Measurements from ENCODE around the gene VPS72.

Gene VPS72

GRCh38 chr1:151145304-151146071 is 44.5 kb downstream of the VPS72 start:
- in situ Hi-C loops (cut with HindIII; ENCODE audit: low sequenced_read_pairs): no loop called here

DNA sequence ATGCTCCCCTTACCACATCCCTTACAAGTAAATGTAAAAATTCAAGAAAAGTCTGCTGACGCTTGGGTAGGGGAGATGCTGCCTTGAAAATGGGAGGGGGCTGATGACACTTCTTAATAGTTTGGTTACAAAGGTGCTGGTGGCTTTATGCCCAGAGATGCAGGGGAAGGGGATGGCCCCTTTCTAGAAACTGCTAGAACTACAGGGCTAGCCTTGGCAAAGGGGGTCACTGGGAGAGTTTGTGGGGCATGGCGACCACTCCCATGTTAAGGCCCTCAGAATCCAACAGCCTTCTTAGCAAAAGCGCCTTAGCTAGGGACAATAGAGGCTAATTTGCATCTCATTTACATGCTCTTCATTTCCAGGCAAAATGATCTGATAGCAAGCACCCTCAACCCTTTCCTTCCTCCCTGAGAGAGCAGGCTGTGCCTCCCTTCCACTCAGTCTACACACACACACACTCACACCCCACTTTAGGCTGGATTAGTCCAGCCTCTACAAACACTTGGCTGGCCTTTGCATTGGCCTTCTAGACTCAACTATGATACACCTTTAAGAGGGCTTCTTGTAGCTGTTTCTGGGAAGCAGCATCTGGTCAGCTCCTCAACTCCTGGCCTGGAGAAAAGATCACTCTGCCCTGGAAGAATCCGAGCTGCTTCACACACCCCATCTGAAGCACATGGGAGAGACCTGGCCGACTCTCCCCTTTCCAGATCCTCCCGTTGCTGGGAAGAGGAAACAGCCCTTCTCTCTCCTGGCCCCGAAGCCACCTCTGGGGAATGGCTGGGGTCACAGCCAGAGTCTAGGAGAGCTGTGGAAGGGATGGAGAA is 45.3 kb downstream of the VPS72 start:
- in situ Hi-C loops (cut with HindIII; ENCODE audit: low sequenced_read_pairs): no loop called here

DNA sequence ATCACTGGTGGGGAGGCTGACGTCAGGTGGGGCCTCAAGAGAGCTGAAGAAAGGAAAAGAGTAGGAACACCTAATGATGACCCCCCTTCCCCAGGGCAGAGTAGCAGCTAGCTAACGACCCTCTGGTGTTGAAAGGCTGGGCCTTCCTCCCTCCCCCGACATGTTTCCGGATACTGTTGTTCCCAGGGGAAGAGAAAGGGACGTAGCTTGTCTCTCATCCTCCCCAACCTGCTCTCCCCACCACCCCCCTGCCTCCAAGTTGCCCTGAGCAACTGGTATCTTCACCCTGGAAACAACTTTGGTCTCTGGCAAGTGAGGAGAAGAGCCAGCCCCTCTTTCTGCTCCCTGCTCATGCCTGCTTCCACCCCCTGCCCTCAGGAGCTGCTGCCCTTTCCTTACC is 46.0 kb downstream of the VPS72 start:
- in situ Hi-C loops (cut with HindIII; ENCODE audit: low sequenced_read_pairs): no loop called here

- in situ Hi-C loops (cut with HindIII; ENCODE audit: low sequenced_read_pairs): no loop called here
Measured at GRCh38 chr1:151143057-151143435, 47.0 kb downstream of the VPS72 start.

DNA sequence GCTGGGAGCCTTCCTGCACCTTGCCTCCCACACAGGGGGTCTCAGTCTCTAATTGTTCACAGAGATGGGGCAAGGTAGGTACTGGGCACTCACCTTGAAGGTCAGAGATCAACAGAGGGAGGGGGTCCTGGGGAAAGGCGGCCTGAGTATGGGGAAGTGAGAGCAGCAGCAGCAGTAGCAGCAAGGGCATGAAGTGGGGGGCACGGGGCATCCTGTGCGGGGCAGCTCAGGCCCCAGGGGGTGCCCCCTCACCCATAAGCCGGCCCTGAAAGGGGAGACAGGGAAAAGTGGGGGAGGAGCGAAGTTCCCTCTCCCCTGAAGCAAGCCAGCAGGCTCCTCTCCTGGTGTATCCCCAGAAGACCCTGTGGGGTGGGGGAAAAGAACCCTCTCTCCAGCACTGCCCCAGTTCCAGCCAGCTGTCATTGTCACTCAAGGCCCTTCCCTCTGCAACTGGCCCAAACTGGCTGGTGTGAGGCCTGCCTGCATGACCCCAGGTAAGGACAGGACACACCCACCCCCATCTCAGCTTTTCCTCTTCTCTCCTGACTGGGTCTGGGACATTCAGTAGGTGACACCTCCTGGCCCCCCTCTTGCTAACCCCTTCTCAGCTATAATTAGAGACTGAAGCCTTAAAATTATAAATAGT is 47.5 kb downstream of the VPS72 start:
- in situ Hi-C loops (cut with HindIII; ENCODE audit: low sequenced_read_pairs): no loop called here

- in situ Hi-C loops (cut with HindIII; ENCODE audit: low sequenced_read_pairs): no loop called here
Measured at GRCh38 chr1:151137789-151138188, 52.2 kb downstream of the VPS72 start.

DNA sequence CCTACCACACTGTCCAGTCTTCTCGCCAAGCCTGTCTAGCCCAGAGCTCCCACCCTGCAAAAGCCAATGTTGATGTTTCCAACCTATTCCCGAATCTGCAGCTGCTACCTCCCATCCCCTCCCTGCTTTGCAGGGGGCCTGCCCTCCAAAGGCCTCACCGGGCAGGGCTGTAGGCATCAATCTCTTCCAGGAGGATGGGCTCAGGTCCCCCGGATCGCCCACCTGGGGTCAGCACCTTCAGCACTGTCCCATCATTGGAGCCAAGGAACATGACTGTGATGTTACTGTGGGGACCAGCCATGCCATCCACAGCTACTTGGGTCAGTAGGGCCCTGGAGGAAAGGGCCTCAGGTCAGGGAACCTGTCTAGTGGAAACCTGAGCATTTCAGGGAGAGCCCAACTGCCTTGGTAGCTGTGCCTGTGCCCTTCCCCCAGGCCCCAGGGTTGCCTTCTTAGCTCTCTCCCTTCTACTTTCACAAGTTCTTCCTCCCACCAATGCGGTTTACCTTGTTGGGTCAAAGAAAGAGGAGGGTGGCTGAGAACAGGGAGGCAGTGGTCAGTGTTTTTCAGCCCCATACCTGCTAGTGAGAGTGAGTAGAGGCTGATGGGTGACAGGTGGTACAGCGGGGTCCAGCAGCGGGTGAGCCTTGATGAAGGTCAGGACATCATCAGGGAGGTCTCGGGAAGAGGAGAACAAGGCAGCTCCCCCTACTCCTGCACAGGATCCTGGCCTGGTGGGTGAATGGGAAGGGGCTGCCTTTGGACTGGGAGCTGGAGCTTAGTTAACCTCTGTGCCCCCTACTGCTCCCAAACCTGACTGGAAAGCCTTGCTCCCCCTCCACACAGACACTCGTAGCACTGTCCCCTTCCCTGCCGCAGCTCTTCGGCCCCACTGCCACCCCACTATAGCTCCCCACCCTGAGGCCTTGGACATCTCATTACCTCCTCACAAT is 54.3 kb downstream of the VPS72 start:
- in situ Hi-C loops (cut with HindIII; ENCODE audit: low sequenced_read_pairs): no loop called here

GRCh38 chr1:151134991-151135390 is 55.0 kb downstream of the VPS72 start:
- in situ Hi-C loops (cut with HindIII; ENCODE audit: low sequenced_read_pairs): loop anchor here (5.0 kb wide), 1 partner anchor 38 kb away; no protein-coding TSS in a partner anchor

GRCh38 chr1:151134396-151134795 is 55.6 kb downstream of the VPS72 start:
- in situ Hi-C loops (cut with HindIII; ENCODE audit: low sequenced_read_pairs): loop anchor here (5.0 kb wide), 1 partner anchor 37 kb away; no protein-coding TSS in a partner anchor

- in situ Hi-C loops (cut with HindIII; ENCODE audit: low sequenced_read_pairs): loop anchor here (5.0 kb wide), 1 partner anchor 36 kb away; no protein-coding TSS in a partner anchor
Measured at GRCh38 chr1:151133018-151133806, 56.8 kb downstream of the VPS72 start.

- in situ Hi-C loops (cut with HindIII; ENCODE audit: low sequenced_read_pairs): loop anchor here (5.0 kb wide), 1 partner anchor 35 kb away; no protein-coding TSS in a partner anchor
Measured at GRCh38 chr1:151132335-151133017, 57.5 kb downstream of the VPS72 start.

DNA sequence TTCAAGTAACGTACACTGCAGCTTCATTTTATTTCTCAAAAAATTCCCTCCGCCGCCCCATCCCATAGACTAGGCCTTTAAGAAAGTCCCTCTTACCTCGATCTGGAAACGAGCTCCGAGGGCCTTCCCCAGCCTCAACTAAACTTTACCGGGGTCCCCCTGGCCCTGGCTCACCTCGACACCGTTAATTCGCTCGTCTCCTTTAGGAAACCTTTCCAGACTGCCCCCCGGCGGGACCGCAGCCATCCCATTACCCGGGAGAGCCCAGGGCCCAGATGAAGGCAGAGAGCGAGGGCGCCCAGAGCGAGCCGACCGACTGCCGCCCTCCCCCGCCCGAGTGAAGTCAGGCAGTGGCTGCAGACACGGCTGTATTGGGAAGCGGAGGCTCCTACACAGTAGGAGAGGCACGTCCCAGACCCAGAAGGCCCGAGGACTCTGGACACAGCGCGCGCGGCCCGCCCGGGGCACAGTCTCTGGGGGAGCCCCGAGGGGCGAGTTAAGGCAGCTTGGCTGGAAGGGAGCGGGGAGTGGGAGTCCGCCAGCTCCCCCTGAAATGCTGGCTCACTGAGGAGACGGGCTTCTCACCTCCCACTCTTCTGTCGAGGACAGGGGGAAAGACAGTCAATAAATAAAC is 58.2 kb downstream of the VPS72 start:
- in situ Hi-C loops (cut with HindIII; ENCODE audit: low sequenced_read_pairs): loop anchor here (5.0 kb wide), 1 partner anchor 35 kb away; no protein-coding TSS in a partner anchor

DNA sequence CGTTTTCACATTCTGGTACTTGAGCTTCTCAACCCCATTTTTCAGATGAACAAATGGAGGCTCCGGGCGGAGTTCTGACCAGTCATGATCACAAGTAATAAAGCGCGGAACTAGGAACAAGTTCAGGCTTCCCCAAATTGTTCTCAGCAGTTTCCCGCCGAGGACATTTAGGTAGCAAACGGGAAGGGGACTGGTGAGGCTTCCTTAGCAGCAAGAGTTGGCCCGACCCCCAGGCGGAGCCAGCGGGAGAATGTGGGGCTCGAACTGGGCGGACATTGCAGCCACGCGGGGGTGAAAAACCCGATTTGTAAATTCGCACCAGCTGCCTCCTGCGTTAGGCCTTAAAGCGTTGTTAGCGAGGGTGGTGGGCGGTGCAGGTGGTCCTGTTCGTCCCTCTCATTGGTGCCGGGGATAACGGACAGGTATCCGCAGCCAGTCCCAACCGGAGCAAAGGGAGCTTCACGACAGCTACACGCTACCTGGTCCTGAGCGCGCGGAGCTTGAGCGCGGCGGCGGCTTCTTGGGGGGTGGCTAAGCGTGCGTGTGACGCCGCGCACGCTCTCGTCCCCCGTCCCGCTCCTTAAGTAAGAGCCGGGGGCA is 58.9 kb downstream of the VPS72 start:
- in situ Hi-C loops (cut with HindIII; ENCODE audit: low sequenced_read_pairs): loop anchor here (5.0 kb wide), 1 partner anchor 34 kb away; no protein-coding TSS in a partner anchor

DNA sequence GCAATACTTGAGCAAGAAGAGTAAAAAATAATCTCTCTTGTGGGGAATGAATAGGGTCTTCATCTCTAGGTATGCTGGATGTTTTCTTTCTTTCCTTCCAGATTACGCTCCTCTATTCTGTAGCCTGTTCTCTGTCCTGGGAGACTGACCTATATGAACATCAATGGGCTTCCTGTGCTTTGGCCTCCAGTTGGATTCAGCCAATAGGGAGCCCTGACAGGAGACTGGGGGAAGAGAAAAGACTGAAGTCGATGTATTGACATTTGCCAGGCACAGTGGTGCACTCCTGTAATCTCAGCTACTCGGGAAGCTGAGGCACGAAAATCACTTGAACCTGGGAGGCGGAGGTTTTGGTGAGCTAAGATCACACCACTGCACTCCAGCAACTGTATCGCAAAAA is 61.2 kb downstream of the VPS72 start:
- in situ Hi-C loops (cut with HindIII; ENCODE audit: low sequenced_read_pairs): no loop called here

All from DLD1 (cell line).